Measurements from ENCODE around the gene ANKRD33B. TPM values are rescaled to one million over a fixed set of nuclear protein-coding genes. Genes with fewer than 3 reads are reported as not detected.

The ANKRD33B gene
- total and polyA plus RNA-seq, 2 of the 13 experiments (the other 11 are each of a cell fraction or from before 2014, with no cell fraction given): 0.02 TPM; not detected in 1

DNA sequence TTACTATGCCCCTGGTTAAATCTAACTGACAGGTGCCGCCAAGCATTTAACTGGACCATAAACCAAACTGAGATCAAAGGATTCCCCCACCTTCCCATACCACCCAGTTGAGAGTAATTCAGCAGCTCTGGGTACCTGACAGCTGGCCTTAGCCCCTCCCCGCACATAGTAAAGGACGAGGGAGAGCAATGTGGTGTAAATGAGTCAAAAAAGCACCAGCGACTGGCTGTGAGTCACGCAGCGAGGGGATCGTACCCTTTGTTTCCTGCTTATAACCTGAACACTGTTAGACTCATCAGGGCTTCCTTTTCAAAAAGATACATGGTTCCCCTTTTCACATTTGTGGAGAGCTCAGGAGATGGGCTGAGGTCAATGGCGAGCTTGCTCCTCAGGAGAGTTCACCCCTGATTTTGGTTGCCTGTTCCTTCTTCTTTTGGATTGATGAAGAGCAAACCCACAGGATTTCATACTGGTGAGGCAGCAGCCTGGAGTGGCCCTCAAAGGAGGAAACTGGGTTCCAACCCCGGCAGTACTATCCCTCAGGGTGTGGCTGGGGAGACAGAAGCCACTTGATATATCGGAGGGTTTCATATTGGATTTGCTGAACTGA lies 71.5 kb downstream of the ANKRD33B start:
- DNase-seq (ENCODE audit: low spot score) (no peak), FAIRE-seq (no peak), ATAC-seq (no peak)
- H2AFZ ChIP-seq (ENCODE audit: low read length): no peak overlapping the region
- peaks cover 3 to 17% of the 10 kb centered on the region in 2 experiments; a peak in 3 of 5 replicates for H3K27me3 ChIP-seq (ENCODE audit: control insufficient read depth in 1 of 2, insufficient read depth in 2 of 2, low read length in 2 of 2)
- no TSS peak for BruUV-seq (replicated peaks)
- H3K9me3 ChIP-seq (ENCODE audit: low read length): no peaks in the 10 kb centered on the region
- no peaks in the 10 kb centered on the region for H3K36me3 ChIP-seq (replicated peaks in 1 of 2; ENCODE audit: control insufficient read depth in 1 of 2, insufficient read depth in 2 of 2, low read length in 2 of 2)
- no peak for TF ChIP-seq ZNF572 (CRISPR knock-in tag; IDR thresholded peaks at IDR 0.05)
- TF ChIP-seq TRIM24 (CRISPR knock-in tag; IDR thresholded peaks at IDR 0.05): no peak
- no peak for TF ChIP-seq NFE2L2 (IDR thresholded peaks at IDR 0.05; ENCODE audit: low read length)
- no peak for TF ChIP-seq ZNF441 (CRISPR knock-in tag; IDR thresholded peaks at IDR 0.05; ENCODE audit: borderline replicate concordance)
- no peak for TF ChIP-seq RBAK (CRISPR knock-in tag; IDR thresholded peaks at IDR 0.05)
- TF ChIP-seq ZSCAN9 (CRISPR knock-in tag; IDR thresholded peaks at IDR 0.05; ENCODE audit: borderline replicate concordance): no peak
- no peak for TF ChIP-seq HDAC6 (IDR thresholded peaks at IDR 0.05; ENCODE audit: low read depth, low read length)
- no peak for TF ChIP-seq SETDB1 (CRISPR knock-in tag; IDR thresholded peaks at IDR 0.05; ENCODE audit: borderline replicate concordance)
- TF ChIP-seq EED (CRISPR knock-in tag; IDR thresholded peaks at IDR 0.05): no peak
- TF ChIP-seq RARG (CRISPR knock-in tag; IDR thresholded peaks at IDR 0.05; ENCODE audit: low read depth): no peak
- no peak for TF ChIP-seq ZFP36L2 (CRISPR knock-in tag; IDR thresholded peaks at IDR 0.05)
- TF ChIP-seq NFRKB (IDR thresholded peaks at IDR 0.05): no peak
- TF ChIP-seq ZNF616 (CRISPR knock-in tag; IDR thresholded peaks at IDR 0.05; ENCODE audit: low read depth): no peak
- TF ChIP-seq, protein P1, sequence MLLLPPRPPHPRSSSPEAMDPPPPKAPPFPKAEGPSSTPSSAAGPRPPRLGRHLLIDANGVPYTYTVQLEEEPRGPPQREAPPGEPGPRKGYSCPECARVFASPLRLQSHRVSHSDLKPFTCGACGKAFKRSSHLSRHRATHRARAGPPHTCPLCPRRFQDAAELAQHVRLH (CRISPR knock-in tag; IDR thresholded peaks at IDR 0.05; ENCODE audit: borderline replicate concordance, low read depth): no peak
- TF ChIP-seq, protein P2, sequence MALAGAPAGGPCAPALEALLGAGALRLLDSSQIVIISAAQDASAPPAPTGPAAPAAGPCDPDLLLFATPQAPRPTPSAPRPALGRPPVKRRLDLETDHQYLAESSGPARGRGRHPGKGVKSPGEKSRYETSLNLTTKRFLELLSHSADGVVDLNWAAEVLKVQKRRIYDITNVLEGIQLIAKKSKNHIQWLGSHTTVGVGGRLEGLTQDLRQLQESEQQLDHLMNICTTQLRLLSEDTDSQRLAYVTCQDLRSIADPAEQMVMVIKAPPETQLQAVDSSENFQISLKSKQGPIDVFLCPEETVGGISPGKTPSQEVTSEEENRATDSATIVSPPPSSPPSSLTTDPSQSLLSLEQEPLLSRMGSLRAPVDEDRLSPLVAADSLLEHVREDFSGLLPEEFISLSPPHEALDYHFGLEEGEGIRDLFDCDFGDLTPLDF (CRISPR knock-in tag; IDR thresholded peaks at IDR 0.05): no peak
- TF ChIP-seq HNF1B (CRISPR knock-in tag; IDR thresholded peaks at IDR 0.05): no peak
- H3K4me3 ChIP-seq (replicated peaks in 1 of 3; ENCODE audit: insufficient read depth in 1 of 3, low read depth in 2 of 3, low read length in 3 of 3): no peak overlapping the region
- 0 out of 2 replicates have a peak, but pooled peaks cover 2% of the 10 kb centered on the region for H4K20me1 ChIP-seq (ENCODE audit: insufficient read depth, low read length)
- intact Hi-C loops (cut with micrococcal nuclease; ENCODE audit: unreplicated experiment): no loop called here
- H3K9ac ChIP-seq (ENCODE audit: insufficient read depth, low read depth, low read length): no peak overlapping the region
- H3K27ac ChIP-seq (ENCODE audit: extremely low read length, insufficient read depth, low read length): no peak overlapping the region
- no peaks in the 10 kb centered on the region for H3K4me1 ChIP-seq (ENCODE audit: insufficient read depth, low read length)
- WGBS (ENCODE audit: low lambda C conversion rate): 28% methylated on average over 9 of the region's 10 CpGs
- ChIA-PET POLR2A (no interaction called here), CTCF (ENCODE audit: low intra/inter-chr PET ratio, low total read pairs) (no interaction called here)
- H3K79me2 ChIP-seq (ENCODE audit: insufficient read depth, low read length): no peaks in the 10 kb centered on the region
- no peak overlapping the region for H3K4me2 ChIP-seq (ENCODE audit: low read depth, low read length)
- in situ Hi-C loops (cut with HindIII; ENCODE audit: extremely low pct_ligation_motif_present, low pct_unique_long_range_greater_than_20kb): no loop called here
